Natural killer cell (primary cell): ENCODE results near the gene TVP23A. TPM values are rescaled to one million over a fixed set of nuclear protein-coding genes. Genes with fewer than 3 reads are reported as not detected.

Source experiments
- ATAC-seq, 3 donors: fragments of 150-1000 bp in 2 of 3; fragments of 200-7000 bp in 1 of 3; cut with Tn5 transposase; 1 replicate in 1 of 3; 2 replicates in 2 of 3; pipeline ENCODE4 v1.10.0; 2021; ENCODE audit warnings: mild to moderate bottlenecking in 2 of 3, moderate library complexity in 2 of 3
- DNase-seq, 2 donors: peaks; one replicate each; pipeline versions ENCODE4 v3.0.0 to v3.0.0-alpha.2; 2013 to 2021; ENCODE audit warnings: mixed read lengths in 1 of 2
- H3K27ac ChIP-seq: one replicate; pipeline ENCODE4 v1.5.1; 2013; ENCODE audit warnings: mild to moderate bottlenecking, low read length
- H3K27me3 ChIP-seq: one replicate; pipeline ENCODE4 v1.6.1; 2013; ENCODE audit warnings: low read length; ENCODE audit not compliant: control insufficient read depth, insufficient read depth
- H3K36me3 ChIP-seq: one replicate; pipeline ENCODE4 v1.6.1; 2013; ENCODE audit warnings: low read length; ENCODE audit not compliant: control insufficient read depth, insufficient read depth
- H3K4me1 ChIP-seq: one replicate; pipeline ENCODE4 v1.6.1; 2013; ENCODE audit warnings: low read length; ENCODE audit not compliant: control insufficient read depth, insufficient read depth
- H3K4me3 ChIP-seq: one replicate; pipeline ENCODE4 v1.5.1; 2013; ENCODE audit warnings: low read length
- H3K9me3 ChIP-seq: one replicate; pipeline ENCODE4 v1.6.1; 2013; ENCODE audit warnings: low read length; ENCODE audit not compliant: control insufficient read depth, insufficient read depth
- H3K27ac Mint-ChIP-seq, 2 donors: one replicate each; pipeline ENCODE4 v1.8.0; 2022; ENCODE audit warnings: mild to moderate bottlenecking in 2 of 2, mixed read lengths in 2 of 2, moderate library complexity in 1 of 2
- H3K27me3 Mint-ChIP-seq, 2 donors: one replicate each; pipeline ENCODE4 v1.8.0; 2022; ENCODE audit warnings: low read depth in 2 of 2, mixed read lengths in 2 of 2
- H3K36me3 Mint-ChIP-seq: one replicate; pipeline ENCODE4 v1.8.0; 2022; ENCODE audit warnings: mixed read lengths
- H3K4me1 Mint-ChIP-seq, 2 donors: one replicate each; pipeline ENCODE4 v1.8.0; 2022; ENCODE audit warnings: mixed read lengths in 2 of 2
- H3K4me3 Mint-ChIP-seq: one replicate; pipeline ENCODE4 v1.8.0; 2022; ENCODE audit warnings: mild to moderate bottlenecking, moderate library complexity, mixed read lengths
- H3K9me3 Mint-ChIP-seq, 2 donors: one replicate each; pipeline ENCODE4 v1.8.0; 2022; ENCODE audit warnings: mixed read lengths in 2 of 2
- CTCF ChIP-seq: fragments of 200-600 bp; IDR thresholded peaks from one replicate; pipeline ENCODE4 v1.8.0; 2022; ENCODE audit warnings: antibody characterized with exemption
- WGBS: methylation state at CpG from one replicate; pipeline ENCODE4 v1.1.7; 2013; ENCODE audit warnings: missing lambda C conversion rate; ENCODE audit not compliant: insufficient coverage; 5-methylcytosine and 5-hydroxymethylcytosine counted together
- intact Hi-C: fragments of 100-400 bp; cut with micrococcal nuclease; formaldehyde crosslinking; loops from one replicate; pipeline ENCODE4 v1.14.2; 2022
- total RNA-seq, 4 donors: library from RNA; stranded (reverse); fragments of 120-200 nt in 1 of 4; gene quantifications; one replicate each; pipeline versions ENCODE4 v1.2.3 to v1.2.4, GENCODE V29; 2013 to 2022

The TVP23A gene
- total RNA-seq, 3 donors from 2014 or later (not counting 1 experiment from before 2014, with no cell fraction given) = not detected

DNA sequence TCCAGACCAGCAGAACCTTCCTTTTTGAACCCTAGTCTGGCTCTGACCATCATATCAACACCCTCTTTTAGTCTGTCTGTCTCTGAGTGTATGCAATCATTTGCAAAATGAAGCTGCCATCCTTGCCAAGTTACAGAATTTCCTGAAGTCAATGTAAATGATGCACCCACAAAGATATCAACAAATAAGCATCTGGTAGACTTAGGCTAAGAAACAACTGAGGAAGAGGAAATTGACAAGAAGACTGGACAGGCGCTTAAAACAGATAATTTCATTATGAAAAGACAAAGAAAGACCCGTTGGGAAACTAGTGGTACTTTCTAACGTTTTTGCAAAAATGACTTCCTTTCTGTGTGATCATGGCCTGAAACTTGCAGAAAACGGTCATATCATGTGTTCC is 33.7 kb upstream of the TVP23A start:
- Mint-ChIP-seq H3K4me3 (no peak overlapping the region), H3K27ac (no peak overlapping the region)
- no peaks in the 10 kb centered on the region for H3K36me3 ChIP-seq

GRCh38 chr16:10851512-10851911 is 32.9 kb upstream of the TVP23A start:
- no peak overlapping the region for H3K27ac ChIP-seq
- no peak for TF ChIP-seq CTCF
- H3K4me1 Mint-ChIP-seq = peaks cover 6 to 19% of the 10 kb centered on the region in 2 donors
- intact Hi-C loops = no loop called here
- no peak overlapping the region for H3K27ac Mint-ChIP-seq
- H3K9me3 ChIP-seq = no peaks in the 10 kb centered on the region
- H3K36me3 Mint-ChIP-seq = no peaks in the 10 kb centered on the region
- no peaks in the 10 kb centered on the region for H3K27me3 ChIP-seq
- H3K4me3 ChIP-seq = no peak overlapping the region
- ATAC-seq = no peak
- no CpG with 5 or more reads among the region's 3 CpGs for WGBS
- H3K27me3 Mint-ChIP-seq = peaks cover 10 to 13% of the 10 kb centered on the region in 2 donors
- H3K4me1 ChIP-seq = peaks cover 4% of the 10 kb centered on the region
- H3K9me3 Mint-ChIP-seq = no peaks in the 10 kb centered on the region
- no peak for DNase-seq
- no peak overlapping the region for H3K4me3 Mint-ChIP-seq
- H3K36me3 ChIP-seq = no peaks in the 10 kb centered on the region

More for the DNA sequence above, 33.7 kb upstream of the TVP23A start:
- ATAC-seq = no peak
- intact Hi-C loops = no loop called here
- Mint-ChIP-seq H3K4me1 (peaks cover under 1 to 14% of the 10 kb centered on the region in 2 donors), H3K36me3 (no peaks in the 10 kb centered on the region), H3K27me3 (peaks cover 3 to 8% of the 10 kb centered on the region in 2 donors), H3K9me3 (no peaks in the 10 kb centered on the region)
- no peak for TF ChIP-seq CTCF
- H3K4me1 ChIP-seq = peaks cover 4% of the 10 kb centered on the region
- 16% methylated on average over 4 of the region's 4 CpGs for WGBS
- no peaks in the 10 kb centered on the region for H3K27me3 ChIP-seq
- no peaks in the 10 kb centered on the region for H3K9me3 ChIP-seq
- no peak for DNase-seq
- H3K27ac ChIP-seq = no peak overlapping the region
- H3K4me3 ChIP-seq = no peak overlapping the region

DNA sequence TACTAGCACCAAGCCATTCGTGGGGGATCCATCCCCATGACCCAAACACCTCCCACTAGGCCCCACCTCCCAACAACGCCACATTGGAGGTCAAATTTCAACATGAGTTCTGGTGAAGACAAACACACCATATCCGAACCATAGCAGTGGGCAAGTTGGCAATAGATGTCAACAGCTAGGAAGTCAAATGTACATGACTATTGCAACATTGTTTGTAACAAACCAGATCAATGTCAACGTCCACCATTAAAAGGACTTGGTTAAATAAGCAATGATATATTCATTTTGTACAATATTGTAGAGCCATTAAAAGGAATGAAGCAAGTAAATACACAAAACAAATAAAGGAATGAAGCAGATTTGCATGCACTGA is 31.9 kb upstream of the TVP23A start:
- Histone ChIP-seq H3K4me3 (no peak overlapping the region), H3K4me1 (peaks cover 4% of the 10 kb centered on the region), H3K36me3 (no peaks in the 10 kb centered on the region), H3K27me3 (no peaks in the 10 kb centered on the region), H3K9me3 (no peaks in the 10 kb centered on the region), H3K27ac (no peak overlapping the region)
- Mint-ChIP-seq H3K4me3 (no peak overlapping the region), H3K9me3 (no peaks in the 10 kb centered on the region), H3K27ac (no peak overlapping the region), H3K4me1 (peaks cover 6 to 19% of the 10 kb centered on the region in 2 donors), H3K27me3 (peaks cover 13% of the 10 kb centered on the region in 2 donors), H3K36me3 (no peaks in the 10 kb centered on the region)
- intact Hi-C loops = no loop called here
- no peak for TF ChIP-seq CTCF
- DNase-seq (no peak), ATAC-seq (no peak)
- WGBS = 88% methylated on average over 3 of the region's 4 CpGs

DNA sequence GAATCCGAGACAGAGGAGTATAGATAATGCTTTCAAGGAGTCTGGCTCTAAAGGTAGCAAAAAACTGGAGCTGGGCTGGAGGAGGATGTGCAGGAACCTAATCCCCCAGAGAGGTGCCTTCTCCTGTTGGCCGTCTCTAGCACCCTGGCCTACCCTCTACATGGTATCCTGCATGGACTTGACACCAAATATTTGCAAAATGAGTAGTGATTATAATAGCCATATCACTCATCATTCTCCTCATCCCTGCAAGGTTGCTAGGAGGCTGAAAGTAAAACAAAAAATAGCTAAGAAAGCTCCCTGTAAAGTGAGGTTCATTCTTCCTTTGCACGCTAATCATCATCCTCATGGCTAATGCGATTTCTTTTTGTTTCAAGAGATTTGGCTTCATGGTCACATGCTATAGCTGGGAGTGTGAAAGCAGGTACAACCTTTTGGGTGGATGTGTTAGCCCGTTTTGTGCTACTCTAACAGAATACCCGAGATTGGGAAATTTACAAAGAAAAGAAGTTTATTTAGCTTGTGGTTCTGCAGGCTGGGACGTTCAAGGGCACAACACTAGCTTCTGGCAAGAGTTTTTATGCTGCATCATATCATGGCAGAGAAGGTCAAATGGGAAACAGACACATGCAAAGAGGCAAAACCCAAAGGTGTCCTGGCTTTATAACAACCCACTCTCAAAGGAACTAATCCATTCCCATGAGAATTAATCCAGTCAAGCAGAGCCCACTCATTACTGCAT is 31.3 kb upstream of the TVP23A start:
- H3K4me1 ChIP-seq = peaks cover 4% of the 10 kb centered on the region

More for the DNA sequence above, 31.3 kb upstream of the TVP23A start:
- H3K4me3 Mint-ChIP-seq = no peak overlapping the region
- H3K9me3 Mint-ChIP-seq = no peaks in the 10 kb centered on the region
- Histone ChIP-seq H3K36me3 (no peaks in the 10 kb centered on the region), H3K9me3 (no peaks in the 10 kb centered on the region), H3K4me3 (no peak overlapping the region), H3K27ac (no peak overlapping the region), H3K27me3 (no peaks in the 10 kb centered on the region)
- DNase-seq (no peak), ATAC-seq (no peak)
- intact Hi-C loops = no loop called here
- H3K27ac Mint-ChIP-seq = no peak overlapping the region
- TF ChIP-seq CTCF = no peak
- H3K4me1 Mint-ChIP-seq = peaks cover 6 to 19% of the 10 kb centered on the region in 2 donors
- peaks cover 13 to 18% of the 10 kb centered on the region in 2 donors for H3K27me3 Mint-ChIP-seq
- 89% methylated on average over 7 of the region's 7 CpGs for WGBS
- no peaks in the 10 kb centered on the region for H3K36me3 Mint-ChIP-seq
